A549 (cell line): Measurements from ENCODE around the gene PGLYRP3.

Experiments
- CHD4 ChIP-seq: fragments of 200-600 bp; sonication (generic); IDR thresholded peaks from 2 replicates; pipeline ENCODE4 v1.6.1; 2016; ENCODE audit warnings: antibody characterized with exemption, mild to moderate bottlenecking, borderline replicate concordance
- HEYL ChIP-seq: fragments of 250-450 bp; sonication (Bioruptor Pico); IDR thresholded peaks from 2 replicates; pipeline ENCODE4 v1.8.0; 2021; ENCODE audit warnings: mild to moderate bottlenecking, moderate library complexity
- JUN ChIP-seq, 2 experiments: fragments of >200 bp; sonication (Bioruptor Twin); formaldehyde crosslinking; IDR thresholded peaks; 2 replicates in 1 of 2; 3 replicates in 1 of 2; pipeline ENCODE4 v1.6.1; 2016 to 2017
- JUNB ChIP-seq: fragments of >200 bp; sonication (Bioruptor Twin); formaldehyde crosslinking; IDR thresholded peaks from 2 replicates; pipeline ENCODE4 v1.6.1; 2016
- POLR2A ChIP-seq: IDR thresholded peaks from 2 replicates; pipeline ENCODE4 v1.6.1; 2012; ENCODE audit warnings: mild to moderate bottlenecking, low read length
- RAD21 ChIP-seq, 2 experiments: fragments of >200 bp in 1 of 2; sonication (Bioruptor Twin) in 1 of 2; formaldehyde crosslinking in 1 of 2; IDR thresholded peaks in 1 of 2; conservative IDR thresholded peaks in 1 of 2; 2 replicates in 1 of 2; 3 replicates in 1 of 2; pipeline ENCODE4 v1.6.1; 2012 to 2018; ENCODE audit warnings: inconsistent platforms in 1 of 2
- TF ChIP-seq, protein P1 (sequence below): fragments of >200 bp; sonication (Bioruptor Twin); formaldehyde crosslinking; IDR thresholded peaks from 3 replicates; pipeline ENCODE4 v1.5.1; 2016

DNA sequence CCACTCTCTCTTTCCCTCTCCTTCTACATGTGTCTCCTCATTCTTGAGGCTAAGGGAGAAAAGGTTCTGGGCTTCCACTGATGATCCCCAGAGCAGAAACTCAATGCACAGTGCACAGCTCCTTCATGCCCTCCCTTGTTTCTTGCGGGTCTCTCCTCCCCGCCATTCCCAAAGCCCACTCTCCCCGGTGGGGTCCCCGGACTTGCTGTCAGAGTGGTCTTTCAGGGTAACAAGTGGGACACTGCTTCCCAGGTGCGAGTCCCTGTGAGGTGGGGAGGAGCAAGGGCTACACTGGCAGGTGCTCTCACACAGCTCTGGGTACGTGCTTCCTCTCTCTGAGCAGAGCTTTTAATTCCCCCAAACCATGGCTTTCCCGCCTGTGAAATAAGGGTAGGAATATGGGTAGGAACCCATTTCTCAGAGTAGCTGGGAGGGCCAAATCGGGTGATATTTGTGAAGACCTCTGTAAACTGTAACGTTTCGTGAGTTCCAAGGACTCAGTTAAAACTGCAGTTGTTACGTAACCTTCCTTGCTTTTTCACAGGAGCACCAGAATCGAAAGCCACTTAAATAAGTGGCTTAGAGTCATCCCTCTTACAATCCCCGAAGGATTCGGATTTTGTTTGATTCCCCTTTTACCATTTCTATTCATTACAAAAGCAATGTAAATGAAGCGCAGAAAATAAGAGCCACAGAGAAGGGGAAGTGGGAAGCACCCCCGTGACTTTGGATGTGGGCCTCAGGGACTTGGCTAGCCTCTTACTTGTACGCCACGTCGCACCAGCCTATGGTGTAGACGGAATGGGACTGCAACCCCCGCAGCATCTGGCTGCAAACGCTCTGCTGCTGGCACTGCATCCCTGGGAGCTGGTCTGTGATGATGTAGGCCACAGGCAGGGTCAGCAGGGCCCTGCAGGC, 6.2 kb downstream of the PGLYRP3 start:
- TF ChIP-seq RAD21 (conservative IDR thresholded peaks at IDR 0.05 in 1 of 2, IDR thresholded peaks at IDR 0.05 in 1 of 2), result no peak
- TF ChIP-seq CHD4, result no peak
- TF ChIP-seq, protein P1, sequence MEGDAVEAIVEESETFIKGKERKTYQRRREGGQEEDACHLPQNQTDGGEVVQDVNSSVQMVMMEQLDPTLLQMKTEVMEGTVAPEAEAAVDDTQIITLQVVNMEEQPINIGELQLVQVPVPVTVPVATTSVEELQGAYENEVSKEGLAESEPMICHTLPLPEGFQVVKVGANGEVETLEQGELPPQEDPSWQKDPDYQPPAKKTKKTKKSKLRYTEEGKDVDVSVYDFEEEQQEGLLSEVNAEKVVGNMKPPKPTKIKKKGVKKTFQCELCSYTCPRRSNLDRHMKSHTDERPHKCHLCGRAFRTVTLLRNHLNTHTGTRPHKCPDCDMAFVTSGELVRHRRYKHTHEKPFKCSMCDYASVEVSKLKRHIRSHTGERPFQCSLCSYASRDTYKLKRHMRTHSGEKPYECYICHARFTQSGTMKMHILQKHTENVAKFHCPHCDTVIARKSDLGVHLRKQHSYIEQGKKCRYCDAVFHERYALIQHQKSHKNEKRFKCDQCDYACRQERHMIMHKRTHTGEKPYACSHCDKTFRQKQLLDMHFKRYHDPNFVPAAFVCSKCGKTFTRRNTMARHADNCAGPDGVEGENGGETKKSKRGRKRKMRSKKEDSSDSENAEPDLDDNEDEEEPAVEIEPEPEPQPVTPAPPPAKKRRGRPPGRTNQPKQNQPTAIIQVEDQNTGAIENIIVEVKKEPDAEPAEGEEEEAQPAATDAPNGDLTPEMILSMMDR, result no peak
- no peak for TF ChIP-seq POLR2A
- TF ChIP-seq JUNB, result no peak
- no peak for TF ChIP-seq HEYL (CRISPR knock-in tag)
- no peak for TF ChIP-seq JUN (IDR thresholded peaks at IDR 0.05)
